Measurements from ENCODE around the gene FARS2.

The FARS2 gene

DNA sequence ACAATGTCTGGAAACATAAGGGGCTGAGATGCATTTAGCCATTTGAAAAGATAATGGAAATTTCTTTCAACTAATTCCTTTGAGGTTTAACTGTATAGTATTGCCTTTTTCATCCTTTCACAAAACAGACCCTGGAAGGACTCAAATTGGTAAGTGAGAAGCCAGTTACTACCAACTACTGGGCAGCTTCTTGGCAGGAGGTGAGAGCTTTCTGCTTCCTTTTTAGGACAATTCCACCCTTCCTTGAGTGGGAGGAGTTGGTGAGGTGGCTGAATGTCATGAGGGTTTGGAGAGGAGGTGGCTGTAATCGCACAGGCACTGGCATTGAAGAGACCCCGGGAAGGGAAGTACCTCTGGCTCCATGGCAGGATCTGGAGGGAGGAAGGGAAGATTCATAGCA lies 404.4 kb downstream of the FARS2 start:
- H3K4me3 ChIP-seq (ENCODE audit: low read depth, low read length), result no peak overlapping the region
- TF ChIP-seq, protein P1, sequence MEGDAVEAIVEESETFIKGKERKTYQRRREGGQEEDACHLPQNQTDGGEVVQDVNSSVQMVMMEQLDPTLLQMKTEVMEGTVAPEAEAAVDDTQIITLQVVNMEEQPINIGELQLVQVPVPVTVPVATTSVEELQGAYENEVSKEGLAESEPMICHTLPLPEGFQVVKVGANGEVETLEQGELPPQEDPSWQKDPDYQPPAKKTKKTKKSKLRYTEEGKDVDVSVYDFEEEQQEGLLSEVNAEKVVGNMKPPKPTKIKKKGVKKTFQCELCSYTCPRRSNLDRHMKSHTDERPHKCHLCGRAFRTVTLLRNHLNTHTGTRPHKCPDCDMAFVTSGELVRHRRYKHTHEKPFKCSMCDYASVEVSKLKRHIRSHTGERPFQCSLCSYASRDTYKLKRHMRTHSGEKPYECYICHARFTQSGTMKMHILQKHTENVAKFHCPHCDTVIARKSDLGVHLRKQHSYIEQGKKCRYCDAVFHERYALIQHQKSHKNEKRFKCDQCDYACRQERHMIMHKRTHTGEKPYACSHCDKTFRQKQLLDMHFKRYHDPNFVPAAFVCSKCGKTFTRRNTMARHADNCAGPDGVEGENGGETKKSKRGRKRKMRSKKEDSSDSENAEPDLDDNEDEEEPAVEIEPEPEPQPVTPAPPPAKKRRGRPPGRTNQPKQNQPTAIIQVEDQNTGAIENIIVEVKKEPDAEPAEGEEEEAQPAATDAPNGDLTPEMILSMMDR (IDR thresholded peaks at IDR 0.05; ENCODE audit: borderline replicate concordance, insufficient read depth, low read depth, low read length), result no peak

DNA sequence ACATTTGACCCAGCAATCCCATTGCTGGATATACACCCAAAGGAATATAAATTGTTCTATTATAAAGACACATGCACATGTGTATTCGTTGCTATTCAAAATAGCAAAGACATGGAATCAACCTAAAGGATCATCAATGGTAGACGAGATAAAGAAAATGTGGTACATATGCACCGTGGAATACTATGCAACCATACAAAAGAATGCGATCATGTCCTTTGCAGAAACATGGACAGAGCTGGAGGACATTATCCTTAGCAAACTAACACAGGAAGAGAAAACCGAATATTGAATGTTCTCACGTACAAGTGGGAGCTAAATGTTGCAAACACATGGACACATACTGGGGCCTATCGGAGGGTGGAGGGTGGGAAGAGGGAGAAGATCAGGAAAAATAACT lies 405.4 kb downstream of the FARS2 start:
- no peak overlapping the region for H3K4me3 ChIP-seq (ENCODE audit: low read depth, low read length)
- TF ChIP-seq, protein P1 (IDR thresholded peaks at IDR 0.05; ENCODE audit: borderline replicate concordance, insufficient read depth, low read depth, low read length), result no peak

DNA sequence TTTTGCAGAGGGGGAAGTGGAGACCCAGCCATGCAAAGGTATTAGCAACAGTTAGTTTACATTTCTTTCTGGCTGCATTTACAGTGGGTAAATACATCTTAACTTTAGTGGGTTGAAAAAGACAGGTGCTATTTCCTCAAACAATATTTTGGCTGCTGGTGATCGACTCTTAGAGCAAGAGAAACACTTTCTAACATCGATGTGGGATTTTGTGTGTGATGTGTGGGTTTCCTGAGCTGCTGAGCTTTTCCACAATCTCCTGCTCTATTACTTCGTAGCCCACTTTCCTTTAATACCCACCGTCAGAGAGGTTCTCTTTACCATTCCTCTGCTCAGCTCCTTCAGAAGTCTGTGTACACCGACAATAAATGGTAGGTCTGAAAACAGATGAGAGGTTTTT lies 406.4 kb downstream of the FARS2 start:
- TF ChIP-seq, protein P1 (IDR thresholded peaks at IDR 0.05; ENCODE audit: borderline replicate concordance, insufficient read depth, low read depth, low read length), result no peak
- no peak overlapping the region for H3K4me3 ChIP-seq (ENCODE audit: low read depth, low read length)

DNA sequence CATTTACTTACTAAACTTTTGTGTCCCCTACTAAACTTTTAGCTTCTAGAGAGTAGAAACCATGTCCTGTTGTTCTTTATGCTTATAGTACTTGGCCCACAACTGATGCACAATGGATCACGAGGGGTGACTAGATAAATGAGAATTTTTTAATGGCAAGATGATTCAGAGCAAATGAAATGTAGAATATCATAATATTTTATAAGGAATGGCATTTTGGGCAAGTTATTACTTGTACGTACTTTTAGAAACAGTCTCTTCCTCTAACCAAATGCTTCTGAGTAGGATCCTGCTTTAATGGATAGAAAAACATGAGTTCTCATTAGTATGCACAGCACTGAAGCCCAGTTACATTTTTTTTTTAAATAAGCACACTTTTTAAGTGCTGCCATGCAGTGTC lies 409.1 kb downstream of the FARS2 start:
- TF ChIP-seq, protein P1 (IDR thresholded peaks at IDR 0.05; ENCODE audit: borderline replicate concordance, insufficient read depth, low read depth, low read length), result no peak

DNA sequence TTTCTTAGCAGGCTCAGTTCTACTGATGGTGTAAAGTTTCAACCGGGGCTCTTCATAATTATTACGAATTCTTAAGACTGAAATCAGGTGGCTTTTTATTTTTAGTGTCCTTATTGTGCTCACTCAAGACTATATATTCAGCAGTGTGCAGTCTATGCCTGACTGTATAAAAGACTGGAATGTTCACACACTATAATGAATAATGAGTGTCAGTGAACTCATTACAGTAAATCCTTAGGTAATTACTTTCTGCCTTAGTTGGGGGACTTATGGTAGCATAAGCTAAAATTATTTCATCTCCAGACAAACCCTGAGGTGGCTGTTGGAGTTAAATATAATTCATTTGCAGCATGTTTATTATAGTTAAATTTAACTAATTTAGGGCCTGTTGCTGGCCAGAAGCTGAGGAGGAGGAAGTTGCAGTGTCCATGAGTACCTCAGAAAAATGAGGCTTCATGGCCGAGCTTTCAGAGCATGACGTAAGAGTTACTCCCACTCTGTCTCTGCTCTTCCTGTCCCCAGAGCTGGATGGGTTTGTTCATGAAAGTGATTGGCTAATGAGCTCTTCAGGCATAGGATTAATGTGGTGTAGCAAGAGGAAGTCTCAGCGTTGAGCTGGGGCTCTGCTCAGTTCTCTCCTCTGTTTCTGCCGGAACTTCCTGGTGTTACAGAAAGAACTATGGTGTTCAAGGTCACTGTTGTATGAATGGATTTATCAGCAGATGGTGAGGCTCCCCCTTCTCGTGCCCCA lies 409.7 kb downstream of the FARS2 start:
- TF ChIP-seq, protein P1 (IDR thresholded peaks at IDR 0.05; ENCODE audit: borderline replicate concordance, insufficient read depth, low read depth, low read length), result no peak
- H3K4me3 ChIP-seq (ENCODE audit: low read depth, low read length), result no peak overlapping the region

More for the DNA sequence above, 409.1 kb downstream of the FARS2 start:
- H3K4me3 ChIP-seq (ENCODE audit: low read depth, low read length), result no peak overlapping the region

DNA sequence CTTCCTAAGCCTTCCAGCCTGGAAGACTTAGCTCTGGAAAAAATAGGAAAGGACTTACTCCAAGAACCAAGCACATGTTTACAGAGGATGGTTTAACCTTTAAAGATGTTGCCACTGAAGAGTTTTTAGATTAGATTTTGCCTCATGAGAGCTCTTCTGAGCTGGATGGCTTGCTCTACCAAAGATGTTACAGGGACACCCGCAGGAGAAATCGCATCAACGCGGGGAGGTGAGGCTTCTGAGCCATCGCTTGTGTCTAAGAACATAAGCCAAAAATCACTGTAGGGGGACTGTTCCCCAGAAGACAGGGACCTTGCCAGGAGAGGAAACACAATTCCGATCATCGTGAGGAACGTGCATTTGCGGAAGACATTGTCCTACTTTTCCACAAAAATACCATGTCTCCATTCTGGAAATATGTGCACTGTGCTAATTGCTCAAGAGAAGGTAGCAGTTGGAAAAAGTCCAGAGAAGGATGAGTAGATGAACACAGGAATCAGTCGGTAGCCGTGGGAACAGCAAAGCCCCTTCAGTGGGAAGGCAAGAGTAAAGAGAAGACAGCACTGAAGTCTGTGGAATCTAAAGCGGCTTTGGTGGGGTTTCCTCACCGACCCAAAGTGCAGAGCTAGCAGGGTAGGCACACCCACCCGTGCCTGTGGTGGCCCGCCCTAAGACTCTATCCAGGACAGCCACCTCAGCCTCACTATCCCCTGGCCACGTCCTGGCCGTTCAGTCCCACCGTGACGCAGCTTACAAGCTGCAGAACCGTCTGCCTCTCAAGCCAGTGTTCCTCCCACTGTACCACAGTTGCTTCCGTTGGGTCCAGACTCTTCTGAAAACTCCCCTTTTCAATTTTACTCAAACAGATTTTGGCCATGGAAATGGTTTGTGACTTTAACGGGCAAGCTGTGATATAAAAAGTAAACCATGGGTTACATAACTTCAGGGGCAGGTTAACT lies 410.6 kb downstream of the FARS2 start:
- TF ChIP-seq, protein P1 (IDR thresholded peaks at IDR 0.05; ENCODE audit: borderline replicate concordance, insufficient read depth, low read depth, low read length), result peak; percentile 9; the same call in 1 of the 2 replicates
- H3K4me3 ChIP-seq (ENCODE audit: low read depth, low read length), result no peak overlapping the region
